GM12892 (cell line): ENCODE data around the gene HECTD4.

Experiments used
- POLR2A ChIP-seq: IDR thresholded peaks from 2 replicates; pipeline ENCODE4 v1.6.1; 2011; ENCODE audit warnings: low read depth, low read length, control low read depth
- POLR2AphosphoS5 ChIP-seq: IDR thresholded peaks from 2 replicates; pipeline ENCODE4 v1.6.1; 2011; ENCODE audit warnings: low read depth, low read length, control low read depth
- TAF1 ChIP-seq: IDR thresholded peaks from 2 replicates; pipeline ENCODE4 v1.6.1; 2011; ENCODE audit warnings: low read depth, mild to moderate bottlenecking, control low read depth, low read length, borderline replicate concordance

GRCh38 chr12:112115259-112116045 is 266.8 kb downstream of the HECTD4 start:
- TF ChIP-seq POLR2A (no peak), POLR2AphosphoS5 (no peak), TAF1 (no peak)
